WTC11 (cell line): ENCODE data around the gene INPP4A. TPM values are rescaled to one million over a fixed set of nuclear protein-coding genes. Genes with fewer than 3 reads are reported as not detected.

Source experiments
- ATAC-seq: fragments of 200-7000 bp; cut with Tn5 transposase; 2 replicates; pipeline ENCODE4 v1.10.0; 2021; ENCODE audit warnings: mild to moderate bottlenecking, moderate library complexity
- CTCF ChIA-PET: fragments of 300-600 bp; sonication (Branson Sonifier 250); formaldehyde crosslinking; loops from one replicate; lab custom pipeline; 2021; ENCODE audit warnings: antibody characterized with exemption; lab: Charles Lee
- POLR2A ChIA-PET: fragments of 350-600 bp; sonication (Branson Sonifier 250); formaldehyde crosslinking; loops from one replicate; lab custom pipeline; 2021; ENCODE audit warnings: antibody characterized with exemption; lab: Charles Lee
- DNase-seq: peaks from one replicate; pipeline ENCODE4 v3.0.0; 2021; ENCODE audit warnings: low spot score
- H3K27ac Mint-ChIP-seq: 2 replicates; pipeline ENCODE4 v1.8.0; 2021; ENCODE audit warnings: mixed read lengths
- H3K27me3 Mint-ChIP-seq: 2 replicates; pipeline ENCODE4 v1.8.0; 2021; ENCODE audit warnings: low read depth, mild to moderate bottlenecking, moderate library complexity, mixed read lengths
- H3K36me3 Mint-ChIP-seq: 2 replicates; pipeline ENCODE4 v1.8.0; 2021; ENCODE audit warnings: mixed read lengths
- H3K4me1 Mint-ChIP-seq: 2 replicates; pipeline ENCODE4 v1.8.0; 2022; ENCODE audit warnings: mixed read lengths
- H3K4me3 Mint-ChIP-seq: 2 replicates; pipeline ENCODE4 v1.8.0; 2021; ENCODE audit warnings: mild to moderate bottlenecking, moderate library complexity, mixed read lengths
- H3K9me3 Mint-ChIP-seq: 2 replicates; pipeline ENCODE4 v1.8.0; 2021; ENCODE audit warnings: mixed read lengths
- ATF3 ChIP-seq: sonication (generic); formaldehyde crosslinking; conservative IDR thresholded peaks from 2 replicates; pipeline ENCODE4 v1.8.1; 2022; ENCODE audit warnings: mild to moderate bottlenecking, missing genetic modification reagents
- CTCF ChIP-seq: fragments of 200-600 bp; IDR thresholded peaks from 2 replicates; pipeline ENCODE4 v1.8.0; 2022; ENCODE audit warnings: antibody characterized with exemption
- E2F1 ChIP-seq: sonication (generic); formaldehyde crosslinking; IDR thresholded peaks from 2 replicates; pipeline ENCODE4 v1.8.0; 2022; ENCODE audit warnings: mild to moderate bottlenecking, missing genetic modification reagents
- ELF4 ChIP-seq: sonication (generic); formaldehyde crosslinking; IDR thresholded peaks from 2 replicates; pipeline ENCODE4 v1.8.1; 2022; ENCODE audit warnings: low read depth, mild to moderate bottlenecking, moderate library complexity, missing genetic modification reagents
- GABPB1 ChIP-seq: sonication (generic); formaldehyde crosslinking; IDR thresholded peaks from 2 replicates; pipeline ENCODE4 v1.8.1; 2023; ENCODE audit warnings: mild to moderate bottlenecking, missing genetic modification reagents
- JAZF1 ChIP-seq: fragments of 250-450 bp; sonication (Bioruptor Pico); IDR thresholded peaks from 2 replicates; pipeline ENCODE4 v1.9.0; 2021; ENCODE audit warnings: moderate library complexity, mild to moderate bottlenecking, inconsistent platforms
- NFE2L1 ChIP-seq: sonication (generic); formaldehyde crosslinking; IDR thresholded peaks from 2 replicates; pipeline ENCODE4 v1.8.1; 2023; ENCODE audit warnings: missing genetic modification reagents
- NR2C2 ChIP-seq: sonication (generic); formaldehyde crosslinking; IDR thresholded peaks from 2 replicates; pipeline ENCODE4 v1.8.0; 2022; ENCODE audit warnings: mild to moderate bottlenecking, missing genetic modification reagents
- NR3C1 ChIP-seq: sonication (generic); formaldehyde crosslinking; conservative IDR thresholded peaks from 2 replicates; pipeline ENCODE4 v1.8.1; 2023; ENCODE audit warnings: low read depth, mild to moderate bottlenecking, missing genetic modification reagents
- OVOL2 ChIP-seq: fragments of 250-450 bp; sonication (Bioruptor Pico); IDR thresholded peaks from 2 replicates; pipeline ENCODE4 v1.9.0; 2021; ENCODE audit warnings: mild to moderate bottlenecking, borderline replicate concordance
- SMAD3 ChIP-seq: sonication (generic); formaldehyde crosslinking; IDR thresholded peaks from 2 replicates; pipeline ENCODE4 v1.8.0; 2022; ENCODE audit warnings: missing genetic modification reagents, mild to moderate bottlenecking, borderline replicate concordance
- SMAD4 ChIP-seq: sonication (generic); formaldehyde crosslinking; IDR thresholded peaks from 2 replicates; pipeline ENCODE4 v1.8.0; 2022; ENCODE audit warnings: mild to moderate bottlenecking, missing genetic modification reagents
- TEAD4 ChIP-seq: sonication (generic); formaldehyde crosslinking; IDR thresholded peaks from 2 replicates; pipeline ENCODE4 v1.8.0; 2022; ENCODE audit warnings: mild to moderate bottlenecking, missing genetic modification reagents
- USF2 ChIP-seq: sonication (generic); formaldehyde crosslinking; IDR thresholded peaks from 2 replicates; pipeline ENCODE4 v1.8.1; 2023; ENCODE audit warnings: mild to moderate bottlenecking, missing genetic modification reagents, moderate library complexity
- ZBTB43 ChIP-seq: sonication (generic); formaldehyde crosslinking; IDR thresholded peaks from 2 replicates; pipeline ENCODE4 v1.8.1; 2023; ENCODE audit warnings: mild to moderate bottlenecking, missing genetic modification reagents
- ZNF671 ChIP-seq: fragments of 250-450 bp; sonication (Bioruptor Pico); IDR thresholded peaks from 2 replicates; pipeline ENCODE4 v1.8.0; 2021; ENCODE audit warnings: mild to moderate bottlenecking
- total RNA-seq: library from RNA; stranded (reverse); gene quantifications from 3 replicates; pipeline ENCODE4 v1.2.3, GENCODE V29; 2021
- TF ChIP-seq, protein P1 (sequence below): fragments of 250-450 bp; sonication (Bioruptor Pico); IDR thresholded peaks from 2 replicates; pipeline ENCODE4 v1.9.0; 2021; ENCODE audit warnings: moderate library complexity, mild to moderate bottlenecking, inconsistent platforms, borderline replicate concordance
- TF ChIP-seq, protein P2 (sequence below): sonication (generic); formaldehyde crosslinking; IDR thresholded peaks from 2 replicates; pipeline ENCODE4 v1.8.1; 2022; ENCODE audit warnings: low read depth, mild to moderate bottlenecking, moderate library complexity, missing genetic modification reagents, borderline replicate concordance

Gene INPP4A
- total RNA-seq, 1 experiment from 2014 or later, result 38.3 TPM

DNA sequence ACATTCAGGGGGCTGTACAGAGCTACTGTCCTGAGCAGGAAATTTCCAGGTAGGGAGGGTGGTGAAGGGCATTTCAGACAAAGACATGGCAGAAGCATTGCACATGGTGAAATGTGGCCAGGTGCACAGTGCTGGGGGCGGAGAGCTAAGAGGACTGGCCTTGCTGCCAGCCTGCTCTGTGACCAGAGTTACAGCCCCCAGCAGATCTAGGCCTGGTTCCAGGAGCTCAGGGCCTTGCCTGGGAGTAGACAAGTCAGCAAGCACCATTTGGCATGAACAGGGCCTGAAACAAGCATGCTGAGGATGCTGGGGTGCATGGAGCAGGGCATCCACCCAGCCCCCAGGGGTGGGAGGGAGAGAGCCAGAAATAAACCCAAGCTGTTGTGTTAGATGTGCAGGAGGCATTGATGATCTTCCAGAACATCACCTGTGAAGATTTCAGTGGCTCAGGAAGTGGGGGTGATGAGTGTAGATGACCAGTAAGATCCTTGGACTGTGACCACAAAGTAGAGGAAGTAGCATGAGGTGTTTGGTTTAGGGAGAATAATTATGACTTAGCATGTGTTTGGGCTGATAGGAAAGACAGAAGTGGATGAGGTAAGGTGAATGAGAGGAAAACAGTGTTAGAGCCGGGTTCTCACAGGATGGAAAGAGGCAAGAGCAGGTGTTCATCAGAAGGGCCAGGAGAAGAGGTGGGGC lies 102.6 kb downstream of the INPP4A start:
- Mint-ChIP-seq H3K27ac (peak overlapping the region; percentile 19; the same call in 1 of the 2 replicates), H3K36me3 (peaks cover 37% of the 10 kb centered on the region)
- no peak for TF ChIP-seq USF2
- no peak for TF ChIP-seq JAZF1 (CRISPR knock-in tag)
- no peak for TF ChIP-seq ZBTB43 (CRISPR knock-in tag)
- no peak for TF ChIP-seq NR2C2
- TF ChIP-seq GABPB1 (CRISPR knock-in tag), result no peak
- TF ChIP-seq, all 79 proteins: peak for 0
- DNase-seq, result no peak
- H3K27me3 Mint-ChIP-seq, result no peaks in the 10 kb centered on the region
- no peaks in the 10 kb centered on the region for H3K9me3 Mint-ChIP-seq
- H3K4me1 Mint-ChIP-seq, result no peaks in the 10 kb centered on the region
- ChIA-PET POLR2A (no interaction called here), CTCF (no interaction called here)
- no peak overlapping the region for H3K4me3 Mint-ChIP-seq
- no peak for ATAC-seq

GRCh38 chr2:98548920-98549818 lies 104.5 kb downstream of the INPP4A start:
- DNase-seq, result no peak
- CTCF ChIA-PET, result no interaction called here

More at GRCh38 chr2:98548920-98549818, 104.5 kb downstream of the INPP4A start:
- Mint-ChIP-seq H3K36me3 (peaks cover 45% of the 10 kb centered on the region), H3K4me3 (no peak overlapping the region), H3K9me3 (no peaks in the 10 kb centered on the region)
- TF ChIP-seq ATF3 (CRISPR knock-in tag) (no peak), E2F1 (no peak), CTCF (no peak), OVOL2 (no peak), TEAD4 (CRISPR knock-in tag) (no peak), ZNF671 (CRISPR knock-in tag) (no peak), NR3C1 (CRISPR knock-in tag) (no peak), SMAD3 (CRISPR knock-in tag) (no peak), SMAD4 (no peak), ELF4 (CRISPR knock-in tag) (no peak), NFE2L1 (CRISPR knock-in tag) (no peak)
- TF ChIP-seq, protein P1, sequence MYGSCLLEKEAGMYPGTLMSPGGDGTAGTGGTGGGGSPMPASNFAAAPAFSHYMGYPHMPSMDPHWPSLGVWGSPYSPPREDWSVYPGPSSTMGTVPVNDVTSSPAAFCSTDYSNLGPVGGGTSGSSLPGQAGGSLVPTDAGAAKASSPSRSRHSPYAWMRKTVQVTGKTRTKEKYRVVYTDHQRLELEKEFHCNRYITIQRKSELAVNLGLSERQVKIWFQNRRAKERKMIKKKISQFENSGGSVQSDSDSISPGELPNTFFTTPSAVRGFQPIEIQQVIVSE (CRISPR knock-in tag), result no peak
- TF ChIP-seq, protein P2, sequence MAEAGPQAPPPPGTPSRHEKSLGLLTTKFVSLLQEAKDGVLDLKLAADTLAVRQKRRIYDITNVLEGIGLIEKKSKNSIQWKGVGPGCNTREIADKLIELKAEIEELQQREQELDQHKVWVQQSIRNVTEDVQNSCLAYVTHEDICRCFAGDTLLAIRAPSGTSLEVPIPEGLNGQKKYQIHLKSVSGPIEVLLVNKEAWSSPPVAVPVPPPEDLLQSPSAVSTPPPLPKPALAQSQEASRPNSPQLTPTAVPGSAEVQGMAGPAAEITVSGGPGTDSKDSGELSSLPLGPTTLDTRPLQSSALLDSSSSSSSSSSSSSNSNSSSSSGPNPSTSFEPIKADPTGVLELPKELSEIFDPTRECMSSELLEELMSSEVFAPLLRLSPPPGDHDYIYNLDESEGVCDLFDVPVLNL (CRISPR knock-in tag), result no peak
- TF ChIP-seq, all 79 proteins: peak for 0
- Mint-ChIP-seq H3K4me1 (no peaks in the 10 kb centered on the region), H3K27me3 (no peaks in the 10 kb centered on the region), H3K27ac (no peak overlapping the region)
- POLR2A ChIA-PET, result no interaction called here
- ATAC-seq, result no peak
